Thoracic aorta endothelial cell (primary cell): ENCODE results near the gene P3H3. TPM values are rescaled to one million over a fixed set of nuclear protein-coding genes. Genes with fewer than 3 reads are reported as not detected.

ENCODE experiments used
- total RNA-seq: library from RNA; depleted of rRNA; stranded (reverse); fragments of >200 nt; gene quantifications from 2 replicates; pipeline ENCODE4 v1.2.3, GENCODE V29; 2012

The P3H3 gene
- 56.1 and 68.3 TPM in 2 replicates for total RNA-seq

GRCh38 chr12:6827982-6828780, at the start of gene P3H3:
Gene P3H3 (plus strand): TSS chr12:6828407. CDS start chr12:6828441, 34 bp downstream.

GRCh38 chr12:6788972-6789924, 39.0 kb upstream of the P3H3 start, which contains the start of gene CD4:
Gene CD4 (plus strand): TSS chr12:6789528. CDS start chr12:6800139, 10,611 bp downstream.

GRCh38 chr12:6821591-6822425, 6.4 kb upstream of the P3H3 start, which contains the start of gene GPR162:
Gene GPR162 (plus strand): TSS chr12:6821821. CDS start chr12:6823899, 2,078 bp downstream.

GRCh38 chr12:6840761-6841515, 12.7 kb downstream of the P3H3 start, which contains the start of gene GNB3:
Gene GNB3 (plus strand): TSS chr12:6840925. CDS start chr12:6841288, 363 bp downstream.

GRCh38 chr12:6851153-6851920, 23.1 kb downstream of the P3H3 start, which contains the start of gene CDCA3:
Gene CDCA3 (minus strand): TSS chr12:6851286. CDS start chr12:6850952, 334 bp downstream.

GRCh38 chr12:6851921-6852650, 23.9 kb downstream of the P3H3 start, which contains the start of gene USP5:
Gene USP5 (plus strand): TSS chr12:6852150. CDS start chr12:6852180, 30 bp downstream.

GRCh38 chr12:6867413-6868210, 39.4 kb downstream of the P3H3 start, which contains the start of gene TPI1:
Gene TPI1 (plus strand): TSS chr12:6867531. CDS start chr12:6867567, 36 bp downstream.

GRCh38 chr12:6873094-6874014, 45.1 kb downstream of the P3H3 start, which contains the start of gene SPSB2:
Gene SPSB2 (minus strand): TSS chr12:6873303. CDS start chr12:6872901, 402 bp downstream.

Other genes starting within 250 kb of the P3H3 start
- gene CHD4, start 221.0 kb upstream of the P3H3 start, total RNA-seq: 222 and 230 TPM in 2 replicates
- gene LPAR5, start 192.4 kb upstream of the P3H3 start, total RNA-seq: 0.13 TPM in 1 of 2 replicates, not detected in the other
- gene ACRBP, start 181.0 kb upstream of the P3H3 start, total RNA-seq: 0.50 and 0.53 TPM in 2 replicates
- gene ING4, start 165.3 kb upstream of the P3H3 start, total RNA-seq: 30.1 and 35.0 TPM in 2 replicates
- 27.0 and 28.2 TPM in 2 replicates for gene ZNF384, start 139.0 kb upstream of the P3H3 start, total RNA-seq
- gene PIANP, start 127.6 kb upstream of the P3H3 start, total RNA-seq: 0.13 TPM in 1 of 2 replicates, not detected in the other
- 34.7 and 40.3 TPM in 2 replicates for gene COPS7A, start 104.4 kb upstream of the P3H3 start, total RNA-seq
- gene MLF2, start 75.3 kb upstream of the P3H3 start, total RNA-seq: 89.4 and 97.4 TPM in 2 replicates
- 98.0 and 103 TPM in 2 replicates for gene PTMS, start 62.0 kb upstream of the P3H3 start, total RNA-seq
- gene LAG3, start 55.9 kb upstream of the P3H3 start, total RNA-seq: 0.13 and 0.14 TPM in 2 replicates
- gene CD4, start 38.9 kb upstream of the P3H3 start, total RNA-seq: not detected in 2 replicates
- gene GPR162, start 6.6 kb upstream of the P3H3 start, total RNA-seq: 5.7 and 9.4 TPM in 2 replicates
- 3.1 and 3.8 TPM in 2 replicates for gene GNB3, start 12.5 kb downstream of the P3H3 start, total RNA-seq
- gene CDCA3, start 22.9 kb downstream of the P3H3 start, total RNA-seq: 25.7 and 39.8 TPM in 2 replicates
- gene USP5, start 23.7 kb downstream of the P3H3 start, total RNA-seq: 83.1 and 87.7 TPM in 2 replicates
- 806 and 826 TPM in 2 replicates for gene TPI1, start 39.1 kb downstream of the P3H3 start, total RNA-seq
- 1.2 and 3.3 TPM in 2 replicates for gene SPSB2, start 44.9 kb downstream of the P3H3 start, total RNA-seq
- 2.1 and 5.3 TPM in 2 replicates for gene LRRC23, start 76.4 kb downstream of the P3H3 start, total RNA-seq
- 12.2 TPM in 2 replicates for gene ENO2, start 86.2 kb downstream of the P3H3 start, total RNA-seq
- 17.6 and 23.0 TPM in 2 replicates for gene ATN1, start 99.6 kb downstream of the P3H3 start, total RNA-seq
- not detected in 2 replicates for gene RNU7-1, start 115.4 kb downstream of the P3H3 start, total RNA-seq
- 64.9 and 76.2 TPM in 2 replicates for gene C12orf57, start 115.6 kb downstream of the P3H3 start, total RNA-seq
- 0.36 TPM in 1 of 2 replicates, not detected in the other for gene PTPN6, start 122.9 kb downstream of the P3H3 start, total RNA-seq
- 193 and 222 TPM in 2 replicates for gene PHB2, start 142.3 kb downstream of the P3H3 start, total RNA-seq
- gene EMG1, start 142.5 kb downstream of the P3H3 start, total RNA-seq: 48.4 and 49.6 TPM in 2 replicates
- gene LPCAT3, start 190.1 kb downstream of the P3H3 start, total RNA-seq: 9.4 and 14.7 TPM in 2 replicates
- 0.57 and 1.2 TPM in 2 replicates for gene C1S, start 232.3 kb downstream of the P3H3 start, total RNA-seq